ENCODE measurements around the gene HID1. TPM values are rescaled to one million over a fixed set of nuclear protein-coding genes. Genes with fewer than 3 reads are reported as not detected.

Gene HID1
- total and polyA plus RNA-seq, 9 of the 15 experiments (the other 6 are each of a cell fraction or from before 2014, with no cell fraction given) = 0.14 to 2.1 (median 0.54) TPM; not detected in 2

DNA sequence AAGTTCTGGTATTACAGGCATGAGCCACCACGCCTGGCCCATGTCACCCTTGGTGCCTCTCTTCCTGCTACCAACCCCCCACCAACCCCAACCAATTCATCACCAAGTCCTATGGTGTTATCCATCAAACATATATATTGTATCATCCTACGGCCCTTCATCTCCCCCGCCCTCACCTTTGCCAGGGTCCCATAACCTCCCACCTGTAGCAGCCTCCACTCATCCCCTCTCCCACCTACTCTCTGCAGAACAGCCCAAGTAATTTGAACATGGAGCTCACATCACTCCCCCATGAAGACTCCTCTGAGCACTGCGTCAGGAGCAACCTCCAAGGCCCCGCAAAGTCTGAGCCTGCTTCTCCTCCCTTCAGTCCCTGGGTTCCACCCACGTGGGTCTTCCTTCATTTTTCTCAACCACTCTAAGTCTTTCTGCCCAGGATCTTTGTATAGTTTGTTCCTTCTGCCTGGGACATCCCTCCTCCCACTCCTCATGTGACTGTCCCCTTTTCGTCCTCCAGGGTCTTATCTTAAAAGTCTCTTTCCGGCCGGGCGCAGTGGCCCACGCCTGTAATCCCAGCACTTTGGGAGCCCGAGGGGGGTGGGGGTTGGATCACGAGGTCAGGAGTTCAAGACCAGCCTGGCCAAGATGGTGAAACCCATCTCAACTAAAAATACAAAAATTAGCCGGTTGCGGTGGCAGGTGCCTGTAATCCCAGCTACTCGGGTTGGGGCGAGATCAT, 7.0 kb upstream of the HID1 start (continued):
- TF ChIP-seq HMGN3 (IDR thresholded peaks at IDR 0.05; ENCODE audit: borderline replicate concordance, extremely low read depth, insufficient read length, low read depth, low read length) (no peak), ETV5 (CRISPR knock-in tag; IDR thresholded peaks at IDR 0.05; ENCODE audit: low read depth) (peak; percentile 88), KDM5B (IDR thresholded peaks at IDR 0.05; ENCODE audit: insufficient replicate concordance, low read depth, low read length) (no peak), ZNF431 (CRISPR knock-in tag; IDR thresholded peaks at IDR 0.05) (no peak), MIER1 (IDR thresholded peaks at IDR 0.05; ENCODE audit: low read depth) (no peak), LARP7 (IDR thresholded peaks at IDR 0.05) (no peak), SUPT5H (IDR thresholded peaks at IDR 0.05) (no peak), SMARCB1 (IDR thresholded peaks at IDR 0.05; ENCODE audit: insufficient read length, low read depth) (no peak), RAD21 (CRISPR knock-in tag; conservative IDR thresholded peaks at IDR 0.05 in 1 of 2, IDR thresholded peaks at IDR 0.05 in 1 of 2) (no peak), LEF1 (IDR thresholded peaks at IDR 0.05) (peak; percentile 75), HIVEP1 (CRISPR knock-in tag; IDR thresholded peaks at IDR 0.05) (no peak), YY1 (IDR thresholded peaks at IDR 0.05; ENCODE audit: borderline replicate concordance in 1 of 3, control insufficient read depth in 1 of 3, extremely low read depth in 1 of 3, insufficient read depth in 3 of 3, insufficient read length in 1 of 3, insufficient replicate concordance in 2 of 3, low read depth in 1 of 3, low read length in 2 of 3) (no peak), SMARCA5 (IDR thresholded peaks at IDR 0.05) (no peak), TAF1 (IDR thresholded peaks at IDR 0.05; ENCODE audit: control insufficient read depth, extremely low read depth, insufficient read depth, low read length, severe bottlenecking) (no peak), ZNF316 (IDR thresholded peaks at IDR 0.05) (no peak), MXI1 (IDR thresholded peaks at IDR 0.05; ENCODE audit: low read depth, low read length) (no peak)
- TF ChIP-seq, protein P1, sequence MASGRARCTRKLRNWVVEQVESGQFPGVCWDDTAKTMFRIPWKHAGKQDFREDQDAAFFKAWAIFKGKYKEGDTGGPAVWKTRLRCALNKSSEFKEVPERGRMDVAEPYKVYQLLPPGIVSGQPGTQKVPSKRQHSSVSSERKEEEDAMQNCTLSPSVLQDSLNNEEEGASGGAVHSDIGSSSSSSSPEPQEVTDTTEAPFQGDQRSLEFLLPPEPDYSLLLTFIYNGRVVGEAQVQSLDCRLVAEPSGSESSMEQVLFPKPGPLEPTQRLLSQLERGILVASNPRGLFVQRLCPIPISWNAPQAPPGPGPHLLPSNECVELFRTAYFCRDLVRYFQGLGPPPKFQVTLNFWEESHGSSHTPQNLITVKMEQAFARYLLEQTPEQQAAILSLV (tag; IDR thresholded peaks at IDR 0.05) = no peak
- TF ChIP-seq, protein P2, sequence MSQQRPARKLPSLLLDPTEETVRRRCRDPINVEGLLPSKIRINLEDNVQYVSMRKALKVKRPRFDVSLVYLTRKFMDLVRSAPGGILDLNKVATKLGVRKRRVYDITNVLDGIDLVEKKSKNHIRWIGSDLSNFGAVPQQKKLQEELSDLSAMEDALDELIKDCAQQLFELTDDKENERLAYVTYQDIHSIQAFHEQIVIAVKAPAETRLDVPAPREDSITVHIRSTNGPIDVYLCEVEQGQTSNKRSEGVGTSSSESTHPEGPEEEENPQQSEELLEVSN (IDR thresholded peaks at IDR 0.05; ENCODE audit: borderline replicate concordance in 1 of 2, extremely low read depth in 1 of 2, insufficient read depth in 1 of 2, insufficient read length in 1 of 2, low read depth in 1 of 2, low read length in 1 of 2, poor library complexity in 1 of 2, severe bottlenecking in 1 of 2) = no peak
- TF ChIP-seq, protein P3, sequence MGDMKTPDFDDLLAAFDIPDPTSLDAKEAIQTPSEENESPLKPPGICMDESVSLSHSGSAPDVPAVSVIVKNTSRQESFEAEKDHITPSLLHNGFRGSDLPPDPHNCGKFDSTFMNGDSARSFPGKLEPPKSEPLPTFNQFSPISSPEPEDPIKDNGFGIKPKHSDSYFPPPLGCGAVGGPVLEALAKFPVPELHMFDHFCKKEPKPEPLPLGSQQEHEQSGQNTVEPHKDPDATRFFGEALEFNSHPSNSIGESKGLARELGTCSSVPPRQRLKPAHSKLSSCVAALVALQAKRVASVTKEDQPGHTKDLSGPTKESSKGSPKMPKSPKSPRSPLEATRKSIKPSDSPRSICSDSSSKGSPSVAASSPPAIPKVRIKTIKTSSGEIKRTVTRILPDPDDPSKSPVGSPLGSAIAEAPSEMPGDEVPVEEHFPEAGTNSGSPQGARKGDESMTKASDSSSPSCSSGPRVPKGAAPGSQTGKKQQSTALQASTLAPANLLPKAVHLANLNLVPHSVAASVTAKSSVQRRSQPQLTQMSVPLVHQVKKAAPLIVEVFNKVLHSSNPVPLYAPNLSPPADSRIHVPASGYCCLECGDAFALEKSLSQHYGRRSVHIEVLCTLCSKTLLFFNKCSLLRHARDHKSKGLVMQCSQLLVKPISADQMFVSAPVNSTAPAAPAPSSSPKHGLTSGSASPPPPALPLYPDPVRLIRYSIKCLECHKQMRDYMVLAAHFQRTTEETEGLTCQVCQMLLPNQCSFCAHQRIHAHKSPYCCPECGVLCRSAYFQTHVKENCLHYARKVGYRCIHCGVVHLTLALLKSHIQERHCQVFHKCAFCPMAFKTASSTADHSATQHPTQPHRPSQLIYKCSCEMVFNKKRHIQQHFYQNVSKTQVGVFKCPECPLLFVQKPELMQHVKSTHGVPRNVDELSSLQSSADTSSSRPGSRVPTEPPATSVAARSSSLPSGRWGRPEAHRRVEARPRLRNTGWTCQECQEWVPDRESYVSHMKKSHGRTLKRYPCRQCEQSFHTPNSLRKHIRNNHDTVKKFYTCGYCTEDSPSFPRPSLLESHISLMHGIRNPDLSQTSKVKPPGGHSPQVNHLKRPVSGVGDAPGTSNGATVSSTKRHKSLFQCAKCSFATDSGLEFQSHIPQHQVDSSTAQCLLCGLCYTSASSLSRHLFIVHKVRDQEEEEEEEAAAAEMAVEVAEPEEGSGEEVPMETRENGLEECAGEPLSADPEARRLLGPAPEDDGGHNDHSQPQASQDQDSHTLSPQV (IDR thresholded peaks at IDR 0.05) = no peak
